ENCODE measurements around the gene DHRS3.

Gene DHRS3

GRCh38 chr1:12573015-12573825, 44.8 kb downstream of the DHRS3 start:
- no peak overlapping the region for H3K4me3 ChIP-seq (ENCODE audit: control insufficient read depth, low read depth, low read length)
- DNase-seq (ENCODE audit: low read depth), result no peak
- no peak for TF ChIP-seq CTCF (IDR thresholded peaks at IDR 0.05; ENCODE audit: control insufficient read depth, insufficient read depth, low read depth, low read length, missing control alignments)

GRCh38 chr1:12572522-12572921, 45.5 kb downstream of the DHRS3 start:
- TF ChIP-seq CTCF (IDR thresholded peaks at IDR 0.05; ENCODE audit: control insufficient read depth, insufficient read depth, low read depth, low read length, missing control alignments), result no peak
- H3K4me3 ChIP-seq (ENCODE audit: control insufficient read depth, low read depth, low read length), result no peak overlapping the region
- DNase-seq (ENCODE audit: low read depth), result no peak

GRCh38 chr1:12570291-12570690, 47.7 kb downstream of the DHRS3 start:
- H3K4me3 ChIP-seq (ENCODE audit: control insufficient read depth, low read depth, low read length), result no peak overlapping the region
- TF ChIP-seq CTCF (IDR thresholded peaks at IDR 0.05; ENCODE audit: control insufficient read depth, insufficient read depth, low read depth, low read length, missing control alignments), result no peak
- DNase-seq (ENCODE audit: low read depth), result no peak

GRCh38 chr1:12568009-12568767, 49.8 kb downstream of the DHRS3 start:
- no peak overlapping the region for H3K4me3 ChIP-seq (ENCODE audit: control insufficient read depth, low read depth, low read length)
- TF ChIP-seq CTCF (IDR thresholded peaks at IDR 0.05; ENCODE audit: control insufficient read depth, insufficient read depth, low read depth, low read length, missing control alignments), result no peak
- no peak for DNase-seq (ENCODE audit: low read depth)

GRCh38 chr1:12567288-12567819, 50.7 kb downstream of the DHRS3 start:
- no peak for TF ChIP-seq CTCF (IDR thresholded peaks at IDR 0.05; ENCODE audit: control insufficient read depth, insufficient read depth, low read depth, low read length, missing control alignments)
- no peak overlapping the region for H3K4me3 ChIP-seq (ENCODE audit: control insufficient read depth, low read depth, low read length)
- DNase-seq (ENCODE audit: low read depth), result no peak

GRCh38 chr1:12566484-12567287, 51.3 kb downstream of the DHRS3 start:
- H3K4me3 ChIP-seq (ENCODE audit: control insufficient read depth, low read depth, low read length), result no peak overlapping the region
- TF ChIP-seq CTCF (IDR thresholded peaks at IDR 0.05; ENCODE audit: control insufficient read depth, insufficient read depth, low read depth, low read length, missing control alignments), result no peak
- no peak for DNase-seq (ENCODE audit: low read depth)

Data from AG09309 (cell line).